HepG2 (cell line): ENCODE measurements around the gene SLC19A1. TPM values are rescaled to one million over a fixed set of nuclear protein-coding genes. Genes with fewer than 3 reads are reported as not detected.

ENCODE experiments used
- AGO2 ChIP-seq: fragments of 200-400 bp; formaldehyde crosslinking; optimal IDR thresholded peaks from 2 replicates; pipeline ENCODE3; 2017; ENCODE audit warnings: mild to moderate bottlenecking, low read depth, low read length, moderate library complexity
- ATM ChIP-seq: fragments of 450-650 bp; IDR thresholded peaks from 2 replicates; pipeline ENCODE4 v1.7.1; 2017; ENCODE audit warnings: mild to moderate bottlenecking, borderline replicate concordance
- CEBPG ChIP-seq: IDR thresholded peaks from 2 replicates; pipeline ENCODE4 v1.6.1; 2016
- CENPT ChIP-seq: sonication (generic); formaldehyde crosslinking; IDR thresholded peaks from 2 replicates; pipeline ENCODE4 v1.8.0; 2022; ENCODE audit warnings: low read depth, mild to moderate bottlenecking, moderate library complexity, missing genetic modification reagents
- EED ChIP-seq: sonication (generic); formaldehyde crosslinking; IDR thresholded peaks from 2 replicates; pipeline ENCODE4 v1.5.0; 2020; ENCODE audit warnings: mild to moderate bottlenecking, missing genetic modification reagents
- KDM1A ChIP-seq: IDR thresholded peaks from 2 replicates; pipeline ENCODE4 v1.6.1; 2016; ENCODE audit warnings: missing compliant biosample characterization
- LCORL ChIP-seq, 2 experiments: fragments of 450-650 bp in 1 of 2; sonication (generic) in 1 of 2; formaldehyde crosslinking in 1 of 2; IDR thresholded peaks; 2 replicates each; pipeline versions ENCODE4 v1.5.0 to v1.6.1; 2017 to 2020; ENCODE audit warnings: antibody characterized with exemption in 1 of 2, missing genetic modification reagents in 1 of 2
- MAFF ChIP-seq: IDR thresholded peaks from 2 replicates; pipeline ENCODE4 v1.6.1; 2011; ENCODE audit warnings: low read depth, low read length, improper control_type of control experiment
- NFIC ChIP-seq: IDR thresholded peaks from 2 replicates; pipeline ENCODE4 v1.6.1; 2012; ENCODE audit warnings: mild to moderate bottlenecking, low read length, inconsistent platforms
- POGK ChIP-seq: sonication (generic); formaldehyde crosslinking; conservative IDR thresholded peaks from 2 replicates; pipeline ENCODE4 v1.8.0; 2022; ENCODE audit warnings: mild to moderate bottlenecking, moderate library complexity, missing genetic modification reagents
- SAFB2 ChIP-seq: sonication (generic); formaldehyde crosslinking; IDR thresholded peaks from 2 replicates; pipeline ENCODE4 v1.5.1; 2020; ENCODE audit warnings: missing genetic modification reagents, low read depth, mild to moderate bottlenecking, borderline replicate concordance
- SIX4 ChIP-seq: sonication (generic); formaldehyde crosslinking; IDR thresholded peaks from 2 replicates; pipeline ENCODE4 v1.4.0; 2020; ENCODE audit warnings: missing genetic modification reagents
- SNRNP70 ChIP-seq: fragments of 200-400 bp; formaldehyde crosslinking; IDR thresholded peaks from 2 replicates; pipeline ENCODE4 v1.6.1; 2017; ENCODE audit warnings: mild to moderate bottlenecking, low read depth, low read length, moderate library complexity
- SSRP1 ChIP-seq: IDR thresholded peaks from 2 replicates; pipeline ENCODE4 v1.6.1; 2016; ENCODE audit warnings: control low read depth
- STAG1 ChIP-seq: sonication (generic); formaldehyde crosslinking; IDR thresholded peaks from 2 replicates; pipeline ENCODE4 v1.4.0; 2020; ENCODE audit warnings: missing genetic modification reagents
- TGIF2 ChIP-seq: IDR thresholded peaks from 2 replicates; pipeline ENCODE4 v1.6.1; 2016; ENCODE audit warnings: control low read depth, missing compliant biosample characterization
- U2AF1 ChIP-seq: fragments of 200-400 bp; formaldehyde crosslinking; optimal IDR thresholded peaks from 2 replicates; pipeline ENCODE3; 2017; ENCODE audit warnings: mild to moderate bottlenecking, low read depth, low read length
- ZEB1 ChIP-seq: IDR thresholded peaks from 2 replicates; pipeline ENCODE4 v1.6.1; 2012; ENCODE audit warnings: mild to moderate bottlenecking, low read depth, inconsistent platforms; ENCODE audit not compliant: insufficient replicate concordance
- ZFP41 ChIP-seq: sonication (generic); formaldehyde crosslinking; IDR thresholded peaks from 2 replicates; pipeline ENCODE4 v1.4.0; 2020; ENCODE audit warnings: mild to moderate bottlenecking, missing genetic modification reagents, borderline replicate concordance
- ZNF546 ChIP-seq: sonication (generic); formaldehyde crosslinking; conservative IDR thresholded peaks from 2 replicates; pipeline ENCODE4 v1.8.1; 2023; ENCODE audit warnings: mild to moderate bottlenecking, missing genetic modification reagents
- ZNF580 ChIP-seq: IDR thresholded peaks from 2 replicates; pipeline ENCODE4 v1.6.1; 2016; ENCODE audit warnings: low read depth, borderline replicate concordance
- ZNF589 ChIP-seq: sonication (generic); formaldehyde crosslinking; conservative IDR thresholded peaks from 2 replicates; pipeline ENCODE4 v1.8.0; 2022; ENCODE audit warnings: mild to moderate bottlenecking, moderate library complexity, missing genetic modification reagents
- ZNF768 ChIP-seq: sonication (generic); formaldehyde crosslinking; IDR thresholded peaks from 2 replicates; pipeline ENCODE4 v1.4.0; 2020; ENCODE audit warnings: missing genetic modification reagents
- ZNF780A ChIP-seq: sonication (generic); formaldehyde crosslinking; IDR thresholded peaks from 2 replicates; pipeline ENCODE4 v1.8.0; 2022; ENCODE audit warnings: mild to moderate bottlenecking, missing genetic modification reagents, moderate library complexity
- ZSCAN31 ChIP-seq: sonication (generic); formaldehyde crosslinking; IDR thresholded peaks from 2 replicates; pipeline ENCODE4 v1.5.0; 2020; ENCODE audit warnings: low read depth, mild to moderate bottlenecking, missing genetic modification reagents
- polyA plus RNA-seq, 8 experiments: library from polyadenylated mRNA; depleted of rRNA in 3 of 8; stranded (reverse) in 7 of 8; unstranded in 1 of 8; fragments of >200 nt; fragmentation: Illumina TruSeq in 4 of 8; extraction: Trizol in 4 of 8; gene quantifications; 2 replicates each; pipeline versions ENCODE4 v1.2.1 to v1.2.3, GENCODE V29; 2011 to 2016; ENCODE audit warnings: low read depth in 4 of 8, missing spikeins in 1 of 8, mixed read lengths in 1 of 8; ENCODE audit not compliant: insufficient read depth in 1 of 8
- total RNA-seq, 5 experiments: library from RNA; depleted of rRNA; stranded (reverse); fragments of >200 nt; fragmentation: Illumina TruSeq; extraction: Trizol; gene quantifications; 2 replicates each; pipeline ENCODE4 v1.2.3, GENCODE V29; 2016; ENCODE audit warnings: low read depth in 1 of 5
- TF ChIP-seq, protein P1 (sequence below): sonication (generic); formaldehyde crosslinking; IDR thresholded peaks from 2 replicates; pipeline ENCODE4 v1.4.0; 2020; ENCODE audit warnings: mild to moderate bottlenecking, missing genetic modification reagents
- TF ChIP-seq, protein P2 (sequence below): sonication (generic); formaldehyde crosslinking; IDR thresholded peaks from 2 replicates; pipeline ENCODE4 v1.4.0; 2020; ENCODE audit warnings: missing genetic modification reagents, low read depth, mild to moderate bottlenecking, borderline replicate concordance

The SLC19A1 gene
- total and polyA plus RNA-seq, 2 of the 13 experiments (the other 11 are each of a cell fraction or from before 2014, with no cell fraction given) = 21.8 to 23.0 TPM

GRCh38 chr21:45469273-45470086 lies 72.8 kb downstream of the SLC19A1 start (continued):
- TF ChIP-seq CENPT (CRISPR knock-in tag) (no peak), AGO2 (peak; percentile 12), TGIF2 (CRISPR knock-in tag) (peak; percentile 87; the same call in 1 of the 2 replicates), LCORL (IDR thresholded peaks at IDR 0.05) (no peak), LCORL (CRISPR knock-in tag; IDR thresholded peaks at IDR 0.05) (peak; percentile 92), SNRNP70 (no peak), SSRP1 (CRISPR knock-in tag) (0 out of 2 replicates have a peak, but pooled peaks have one; percentile 43), SIX4 (CRISPR knock-in tag) (0 out of 2 replicates have a peak, but pooled peaks have one; percentile 62), ZFP41 (CRISPR knock-in tag) (peak; percentile 75; the same call in 1 of the 2 replicates), U2AF1 (no peak), EED (CRISPR knock-in tag) (peak; percentile 15; the same call in 1 of the 2 replicates), ZNF546 (CRISPR knock-in tag) (no peak; the same call in 1 of the 2 replicates), CEBPG (CRISPR knock-in tag) (peak; percentile 44; the same call in 1 of the 2 replicates), MAFF (peak; percentile 33; the same call in 1 of the 2 replicates), ATM (no peak), KDM1A (no peak), ZNF580 (peak; percentile 41; the same call in 1 of the 2 replicates), ZNF768 (CRISPR knock-in tag) (no peak; the same call in 1 of the 2 replicates), NFIC (no peak), ZNF780A (CRISPR knock-in tag) (peak; percentile 78; the same call in 1 of the 2 replicates), POGK (peak; percentile 52; the same call in 1 of the 2 replicates), ZNF589 (CRISPR knock-in tag) (no peak), SAFB2 (CRISPR knock-in tag) (no peak), ZEB1 (no peak), ZSCAN31 (CRISPR knock-in tag) (peak; percentile 73), STAG1 (CRISPR knock-in tag) (peak; percentile 43; the same call in 1 of the 2 replicates)
- TF ChIP-seq, protein P1, sequence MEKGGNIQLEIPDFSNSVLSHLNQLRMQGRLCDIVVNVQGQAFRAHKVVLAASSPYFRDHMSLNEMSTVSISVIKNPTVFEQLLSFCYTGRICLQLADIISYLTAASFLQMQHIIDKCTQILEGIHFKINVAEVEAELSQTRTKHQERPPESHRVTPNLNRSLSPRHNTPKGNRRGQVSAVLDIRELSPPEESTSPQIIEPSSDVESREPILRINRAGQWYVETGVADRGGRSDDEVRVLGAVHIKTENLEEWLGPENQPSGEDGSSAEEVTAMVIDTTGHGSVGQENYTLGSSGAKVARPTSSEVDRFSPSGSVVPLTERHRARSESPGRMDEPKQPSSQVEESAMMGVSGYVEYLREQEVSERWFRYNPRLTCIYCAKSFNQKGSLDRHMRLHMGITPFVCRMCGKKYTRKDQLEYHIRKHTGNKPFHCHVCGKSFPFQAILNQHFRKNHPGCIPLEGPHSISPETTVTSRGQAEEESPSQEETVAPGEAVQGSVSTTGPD (CRISPR knock-in tag) = peak; percentile 45; the same call in 1 of the 2 replicates
- TF ChIP-seq, protein P2, sequence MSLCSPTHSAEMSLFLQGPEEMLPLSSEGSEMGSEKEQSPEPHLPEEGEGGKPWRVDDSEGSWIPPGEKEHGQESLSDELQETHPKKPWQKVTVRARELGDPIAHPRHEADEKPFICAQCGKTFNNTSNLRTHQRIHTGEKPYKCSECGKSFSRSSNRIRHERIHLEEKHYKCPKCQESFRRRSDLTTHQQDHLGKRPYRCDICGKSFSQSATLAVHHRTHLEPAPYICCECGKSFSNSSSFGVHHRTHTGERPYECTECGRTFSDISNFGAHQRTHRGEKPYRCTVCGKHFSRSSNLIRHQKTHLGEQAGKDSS (CRISPR knock-in tag) = peak; percentile 18; the same call in 1 of the 2 replicates
